Smooth muscle cell (in vitro differentiated cells): ENCODE results near the gene ZNF546. TPM values are rescaled to one million over a fixed set of nuclear protein-coding genes. Genes with fewer than 3 reads are reported as not detected.

Source experiments
- polyA plus RNA-seq: library from polyadenylated mRNA; unstranded; fragments of >200 nt; fragmentation: Nextera tagmentation; extraction: Ambion mirVana; gene quantifications from 2 replicates; pipeline ENCODE4 v1.2.1, GENCODE V29; 2016
- total RNA-seq: library from RNA; depleted of rRNA; stranded (reverse); fragments of >200 nt; gene quantifications from 2 replicates; pipeline ENCODE4 v1.2.3, GENCODE V29; 2014

Gene ZNF546
- total and polyA plus RNA-seq, 2 experiments from 2014 or later: 2.1 to 4.7 TPM

Other genes with a start within 250 kb of the ZNF546 start
- gene LEUTX, start 218.2 kb upstream of the ZNF546 start, total RNA-seq: not detected in 2 replicates
- not detected in 2 replicates for gene LEUTX, start 218.2 kb upstream of the ZNF546 start, polyA plus RNA-seq
- 5.3 and 9.2 TPM in 2 replicates for gene DYRK1B, start 162.9 kb upstream of the ZNF546 start, total RNA-seq
- 14.1 and 18.7 TPM in 2 replicates for gene DYRK1B, start 162.9 kb upstream of the ZNF546 start, polyA plus RNA-seq
- 123 and 124 TPM in 2 replicates for gene FBL, start 150.7 kb upstream of the ZNF546 start, total RNA-seq
- 116 and 140 TPM in 2 replicates for gene FBL, start 150.7 kb upstream of the ZNF546 start, polyA plus RNA-seq
- gene FCGBP, start 62.4 kb upstream of the ZNF546 start, total RNA-seq: 0.18 and 0.94 TPM in 2 replicates
- gene FCGBP, start 62.4 kb upstream of the ZNF546 start, polyA plus RNA-seq: 0.04 and 0.15 TPM in 2 replicates
- gene PSMC4, start 25.9 kb upstream of the ZNF546 start, total RNA-seq: 87.2 and 120 TPM in 2 replicates
- gene PSMC4, start 25.9 kb upstream of the ZNF546 start, polyA plus RNA-seq: 117 and 121 TPM in 2 replicates
- 5.0 and 12.9 TPM in 2 replicates for gene ZNF780B, start 59.2 kb downstream of the ZNF546 start, total RNA-seq
- gene ZNF780B, start 59.2 kb downstream of the ZNF546 start, polyA plus RNA-seq: 1.4 and 1.6 TPM in 2 replicates
- 4.4 and 6.5 TPM in 2 replicates for gene ZNF780A, start 93.9 kb downstream of the ZNF546 start, total RNA-seq
- gene ZNF780A, start 93.9 kb downstream of the ZNF546 start, polyA plus RNA-seq: 5.2 and 6.0 TPM in 2 replicates
- 4.4 and 14.8 TPM in 2 replicates for gene MAP3K10, start 194.4 kb downstream of the ZNF546 start, total RNA-seq
- gene MAP3K10, start 194.4 kb downstream of the ZNF546 start, polyA plus RNA-seq: 7.8 and 14.1 TPM in 2 replicates
- not detected in 2 replicates for gene TTC9B, start 221.3 kb downstream of the ZNF546 start, total RNA-seq
- gene TTC9B, start 221.3 kb downstream of the ZNF546 start, polyA plus RNA-seq: 0.90 TPM in 1 of 2 replicates, not detected in the other
- gene CCNP, start 229.6 kb downstream of the ZNF546 start, total RNA-seq: not detected in 2 replicates
- 0.23 and 0.38 TPM in 2 replicates for gene CCNP, start 229.6 kb downstream of the ZNF546 start, polyA plus RNA-seq